GM12878 (cell line): Measurements from ENCODE around the gene DARS1.

ENCODE experiments used
- CTCF ChIP-seq, 3 experiments: IDR thresholded peaks in 2 of 3; conservative IDR thresholded peaks in 1 of 3; 2 replicates each; pipeline ENCODE4 v1.5.1; 2011; ENCODE audit warnings: low read depth in 3 of 3, low read length in 3 of 3, mild to moderate bottlenecking in 3 of 3, control low read depth in 2 of 3, moderate library complexity in 2 of 3, inconsistent platforms in 1 of 3, mixed read lengths in 1 of 3; ENCODE audit not compliant: control insufficient read depth in 2 of 3, insufficient read depth in 1 of 3; ENCODE audit errors: extremely low read depth in 1 of 3
- GABPA ChIP-seq: IDR thresholded peaks from 2 replicates; pipeline ENCODE4 v1.6.1; 2014; ENCODE audit warnings: antibody characterized with exemption, low read depth, mild to moderate bottlenecking, inconsistent platforms
- MAX ChIP-seq: IDR thresholded peaks from 2 replicates; pipeline ENCODE4 v1.6.1; 2012; ENCODE audit warnings: low read depth, low read length, improper control_type of control experiment
- ZZZ3 ChIP-seq: IDR thresholded peaks from 2 replicates; pipeline ENCODE4 v1.6.1; 2011; ENCODE audit warnings: low read depth; ENCODE audit not compliant: control insufficient read depth, insufficient read length

GRCh38 chr2:135925571-135925970 is 59.9 kb downstream of the DARS1 start:
- no peak for TF ChIP-seq ZZZ3
- no peak for TF ChIP-seq GABPA
- no peak for TF ChIP-seq CTCF (IDR thresholded peaks at IDR 0.05 in 2 of 3, conservative IDR thresholded peaks at IDR 0.05 in 1 of 3; ENCODE audit: control insufficient read depth in 2 of 3, extremely low read depth in 1 of 3, insufficient read depth in 1 of 3, low read depth in 3 of 3, low read length in 3 of 3)
- no peak for TF ChIP-seq MAX
